ENCODE results near the gene CHAMP1.
"Not testable (repeated sequence)": the region's sequence is repeated elsewhere in the genome, so short reads cannot be mapped to it uniquely, and the experiment has no call there.

Gene CHAMP1

DNA sequence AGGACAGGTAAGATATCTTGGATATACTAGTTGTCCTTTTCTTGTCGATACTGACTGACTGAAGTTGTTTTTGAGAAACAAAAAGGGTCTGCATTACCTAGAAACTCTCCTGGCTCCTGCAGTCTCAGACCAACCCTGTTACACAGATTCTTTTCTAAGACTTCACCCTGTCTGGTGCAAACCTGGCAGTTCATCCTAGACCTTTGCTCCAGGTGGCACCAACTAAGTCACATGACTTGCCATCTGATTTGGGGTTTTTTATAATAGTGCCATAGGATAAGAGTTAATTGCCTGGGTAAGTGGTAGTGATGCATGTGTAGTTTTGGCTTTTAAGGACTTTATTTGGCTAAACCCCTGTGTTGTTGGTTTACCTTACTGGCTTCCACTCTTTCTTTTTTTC, 14.3 kb downstream of the CHAMP1 start:
- DNase-seq (ENCODE audit: low read depth in 1 of 2, low spot score in 1 of 2) = no peak
- Histone ChIP-seq H3K27ac (replicated peaks) (no peak overlapping the region), H3K4me3 (replicated peaks; ENCODE audit: insufficient read depth, low read length) (no peak overlapping the region), H3K27me3 (ENCODE audit: insufficient read depth, poor library complexity, severe bottlenecking) (no peaks in the 10 kb centered on the region)
- TF ChIP-seq GABPA (IDR thresholded peaks at IDR 0.05; ENCODE audit: low read depth) = no peak
- TF ChIP-seq POLR2AphosphoS5 (IDR thresholded peaks at IDR 0.05; ENCODE audit: low read depth) = no peak
- TF ChIP-seq, protein P1, sequence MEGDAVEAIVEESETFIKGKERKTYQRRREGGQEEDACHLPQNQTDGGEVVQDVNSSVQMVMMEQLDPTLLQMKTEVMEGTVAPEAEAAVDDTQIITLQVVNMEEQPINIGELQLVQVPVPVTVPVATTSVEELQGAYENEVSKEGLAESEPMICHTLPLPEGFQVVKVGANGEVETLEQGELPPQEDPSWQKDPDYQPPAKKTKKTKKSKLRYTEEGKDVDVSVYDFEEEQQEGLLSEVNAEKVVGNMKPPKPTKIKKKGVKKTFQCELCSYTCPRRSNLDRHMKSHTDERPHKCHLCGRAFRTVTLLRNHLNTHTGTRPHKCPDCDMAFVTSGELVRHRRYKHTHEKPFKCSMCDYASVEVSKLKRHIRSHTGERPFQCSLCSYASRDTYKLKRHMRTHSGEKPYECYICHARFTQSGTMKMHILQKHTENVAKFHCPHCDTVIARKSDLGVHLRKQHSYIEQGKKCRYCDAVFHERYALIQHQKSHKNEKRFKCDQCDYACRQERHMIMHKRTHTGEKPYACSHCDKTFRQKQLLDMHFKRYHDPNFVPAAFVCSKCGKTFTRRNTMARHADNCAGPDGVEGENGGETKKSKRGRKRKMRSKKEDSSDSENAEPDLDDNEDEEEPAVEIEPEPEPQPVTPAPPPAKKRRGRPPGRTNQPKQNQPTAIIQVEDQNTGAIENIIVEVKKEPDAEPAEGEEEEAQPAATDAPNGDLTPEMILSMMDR (IDR thresholded peaks at IDR 0.05; ENCODE audit: insufficient read depth, low read length) = no peak
- no peak for TF ChIP-seq SPI1 (IDR thresholded peaks at IDR 0.05; ENCODE audit: borderline replicate concordance, low read depth)
- no peak for TF ChIP-seq REST (IDR thresholded peaks at IDR 0.05; ENCODE audit: insufficient replicate concordance, low read depth)

DNA sequence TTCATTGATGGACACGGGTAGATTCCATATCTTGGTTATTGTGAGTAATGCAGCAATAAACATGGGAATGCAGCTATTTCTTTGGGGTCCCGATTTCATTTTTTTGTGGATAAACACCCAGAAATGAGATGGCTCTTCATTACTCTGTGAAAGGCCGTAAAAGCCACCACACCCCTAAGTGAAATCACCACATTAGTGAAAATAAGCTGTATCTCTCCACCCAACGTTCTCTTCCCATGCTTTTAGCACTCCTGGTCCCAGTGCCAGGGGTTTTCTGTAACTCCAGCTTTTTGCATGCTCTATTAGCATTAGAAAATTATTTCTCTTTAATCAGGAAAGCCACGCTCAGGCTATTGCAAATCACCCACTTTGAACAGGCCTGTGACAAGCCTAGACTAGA, 15.8 kb downstream of the CHAMP1 start:
- no peak for DNase-seq (ENCODE audit: low read depth in 1 of 2, low spot score in 1 of 2)
- no peak overlapping the region for H3K4me3 ChIP-seq (replicated peaks; ENCODE audit: insufficient read depth, low read length)
- no peak for TF ChIP-seq REST (IDR thresholded peaks at IDR 0.05; ENCODE audit: insufficient replicate concordance, low read depth)
- no peak for TF ChIP-seq GABPA (IDR thresholded peaks at IDR 0.05; ENCODE audit: low read depth)
- TF ChIP-seq, protein P1 (IDR thresholded peaks at IDR 0.05; ENCODE audit: insufficient read depth, low read length) = no peak
- TF ChIP-seq SPI1 (IDR thresholded peaks at IDR 0.05; ENCODE audit: borderline replicate concordance, low read depth) = no peak
- no peak for TF ChIP-seq POLR2AphosphoS5 (IDR thresholded peaks at IDR 0.05; ENCODE audit: low read depth)
- no peaks in the 10 kb centered on the region for H3K27me3 ChIP-seq (ENCODE audit: insufficient read depth, poor library complexity, severe bottlenecking)
- H3K27ac ChIP-seq (replicated peaks) = no peak overlapping the region

DNA sequence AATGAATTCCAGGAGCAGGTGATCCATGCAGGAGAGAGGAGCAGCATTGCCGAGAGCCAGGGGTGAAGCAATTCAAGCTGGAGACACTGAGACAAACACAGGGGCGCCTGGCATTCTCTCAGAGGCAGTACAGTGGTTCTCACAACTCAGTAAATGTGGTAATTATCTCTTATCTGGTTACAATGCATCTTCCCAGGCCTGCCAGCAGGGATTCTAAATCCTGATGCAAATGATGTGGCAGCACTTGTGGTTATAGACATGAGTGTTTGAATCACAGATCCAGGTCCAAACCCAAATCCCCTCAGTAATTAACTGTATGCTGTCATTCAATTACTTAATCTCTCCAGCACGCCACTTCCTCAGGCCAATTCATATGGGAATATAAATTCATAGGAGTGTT, 19.6 kb downstream of the CHAMP1 start:
- H3K27me3 ChIP-seq (ENCODE audit: insufficient read depth, poor library complexity, severe bottlenecking); H3K4me3 ChIP-seq (replicated peaks; ENCODE audit: insufficient read depth, low read length); H3K27ac ChIP-seq (replicated peaks); DNase-seq (ENCODE audit: low read depth in 1 of 2, low spot score in 1 of 2): not testable (repeated sequence)

DNA sequence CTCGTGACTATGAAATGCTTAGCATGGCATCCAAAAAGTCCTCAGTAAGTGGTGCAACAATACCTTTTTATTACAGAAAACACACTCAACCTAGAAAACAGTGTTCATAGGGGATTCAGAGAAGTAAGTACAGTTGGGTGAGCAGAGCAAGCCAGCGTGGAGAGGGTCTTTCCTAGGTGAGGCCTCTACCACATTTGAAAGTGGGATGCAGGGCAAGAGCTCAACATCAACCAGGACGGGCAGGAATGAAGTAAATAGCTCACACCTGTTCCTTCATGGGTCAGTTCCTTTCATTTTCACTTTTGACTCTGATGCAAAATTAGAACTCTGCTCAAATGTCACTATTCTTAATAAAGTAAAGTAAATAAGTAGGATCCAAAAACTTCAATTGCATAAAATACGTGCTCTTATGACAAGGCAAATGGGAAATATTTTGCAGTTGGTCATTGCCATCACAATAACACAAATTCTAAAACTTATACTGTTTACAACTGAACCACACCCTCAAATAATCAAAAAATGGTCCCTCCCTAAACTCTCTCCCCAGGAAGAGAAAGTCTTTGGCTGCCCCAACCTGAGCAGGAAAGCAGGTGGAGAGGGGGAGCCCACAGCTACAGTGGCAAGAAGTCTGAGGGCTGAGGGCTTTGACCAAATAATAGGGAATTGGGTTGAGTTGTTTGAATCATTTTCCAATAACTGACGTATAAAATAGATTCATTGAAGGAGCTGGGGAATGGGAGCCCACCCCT, 20.2 kb downstream of the CHAMP1 start:
- TF ChIP-seq SPI1 (IDR thresholded peaks at IDR 0.05; ENCODE audit: borderline replicate concordance, low read depth) = no peak
- DNase-seq (ENCODE audit: low read depth in 1 of 2, low spot score in 1 of 2) = no peak

GRCh38 chr13:114336457-114336856, 22.2 kb downstream of the CHAMP1 start:
- H3K27me3 ChIP-seq (ENCODE audit: insufficient read depth, poor library complexity, severe bottlenecking); H3K4me3 ChIP-seq (replicated peaks; ENCODE audit: insufficient read depth, low read length); DNase-seq (ENCODE audit: low read depth in 1 of 2, low spot score in 1 of 2); H3K27ac ChIP-seq (replicated peaks): not testable (repeated sequence)

More for the DNA sequence above, 20.2 kb downstream of the CHAMP1 start:
- H3K4me3 ChIP-seq (replicated peaks; ENCODE audit: insufficient read depth, low read length) = no peak overlapping the region
- no peak overlapping the region for H3K27ac ChIP-seq (replicated peaks)
- H3K27me3 ChIP-seq (ENCODE audit: insufficient read depth, poor library complexity, severe bottlenecking) = no peaks in the 10 kb centered on the region

All from HL-60 (cell line).